Body of pancreas (tissue), 4 donors: ENCODE measurements around the gene PMEL.
"Not testable (repeated sequence)": the region's sequence is repeated elsewhere in the genome, so short reads cannot be mapped to it uniquely, and the experiment has no call there.

ENCODE experiments used
- CTCF ChIP-seq, 7 experiments: fragments of 450-650 bp in 4 of 7; fragments of 200-600 bp in 3 of 7; sonication (generic) in 3 of 7; IDR thresholded peaks; one replicate each; pipeline ENCODE4 v1.5.1; 2016 to 2019; ENCODE audit warnings: antibody characterized with exemption in 7 of 7
- POLR2A ChIP-seq, 3 donors: fragments of 450-650 bp; IDR thresholded peaks; one replicate each; pipeline ENCODE4 v1.6.1; 2016; ENCODE audit warnings: antibody characterized with exemption in 3 of 3, mild to moderate bottlenecking in 2 of 3

DNA sequence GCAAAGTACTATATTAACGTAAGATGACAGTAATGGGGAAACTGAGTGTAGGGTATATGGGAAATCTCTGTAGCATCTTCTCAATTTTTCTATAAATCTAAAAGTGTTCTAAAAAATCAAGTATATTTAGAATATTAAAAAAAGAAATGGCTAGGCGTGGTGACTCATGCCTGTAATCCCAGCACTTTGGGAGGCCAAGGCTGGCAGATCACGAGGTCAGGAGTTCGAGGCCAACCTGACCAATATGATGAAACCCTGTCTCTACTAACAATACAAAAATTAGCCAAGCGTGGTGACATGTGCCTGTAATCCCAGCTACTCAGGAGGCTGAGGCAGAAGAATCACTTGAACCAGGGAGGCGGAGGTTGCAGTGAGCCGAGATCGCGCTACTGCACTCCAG lies 42.2 kb downstream of the PMEL start:
- not testable (repeated sequence) for TF ChIP-seq CTCF, POLR2A (IDR thresholded peaks at IDR 0.05)
